HG02623 (cell line): ENCODE data around the gene ASIC2.

ENCODE experiments used
- ATAC-seq: cut with Tn5 transposase; IDR thresholded peaks from one replicate; pipeline ENCODE4 v1.9.1; 2021; ENCODE audit warnings: moderate library complexity; ENCODE audit not compliant: unreplicated experiment

The ASIC2 gene

DNA sequence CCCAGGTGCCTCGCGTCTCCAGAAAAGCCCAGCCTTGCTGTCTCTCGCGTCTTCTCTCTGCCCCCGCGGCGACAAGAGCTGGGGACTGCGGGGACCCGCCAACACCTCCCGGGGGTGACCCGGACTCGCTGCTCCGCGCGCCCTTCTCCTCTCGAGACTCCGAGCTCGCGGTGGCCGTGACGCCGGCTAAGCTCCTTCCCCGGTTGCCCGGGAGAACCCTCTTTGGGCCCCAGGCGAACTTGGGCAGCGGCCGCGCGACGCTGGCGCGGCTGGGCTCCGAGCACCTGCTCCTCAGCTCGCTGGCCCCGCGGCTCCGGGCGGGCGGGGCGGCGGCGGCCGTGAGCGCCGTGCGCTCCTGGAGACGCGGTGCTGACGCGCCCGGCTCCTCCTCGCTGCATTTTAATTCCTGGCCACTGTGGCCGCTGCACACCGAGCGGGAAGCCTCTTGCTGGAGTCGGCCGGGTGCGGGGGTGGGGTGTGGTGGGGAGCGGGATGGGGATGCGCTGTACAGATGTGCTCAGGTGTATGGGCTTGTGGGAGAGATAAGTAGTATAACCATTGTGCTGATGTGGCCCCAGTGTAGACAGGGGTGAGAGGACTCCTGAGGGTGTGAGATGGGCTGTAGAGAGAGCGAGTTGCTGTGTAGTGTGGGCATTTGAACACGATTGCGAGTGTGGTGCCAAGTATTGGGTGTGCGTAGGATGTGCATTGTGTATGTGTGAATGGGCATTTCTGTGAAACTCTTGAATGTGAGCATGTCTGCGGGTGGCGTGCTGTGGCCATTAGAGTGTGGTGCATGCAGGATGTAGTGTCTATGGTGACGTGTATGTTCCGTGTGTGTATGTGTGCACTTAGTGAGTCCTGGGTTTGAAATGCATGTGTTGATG, at the start of gene ASIC2:
Gene ASIC2, minus strand, starts transcription at position 315 of the 887 bp plus-strand sequence.
- ATAC-seq = no peak

DNA sequence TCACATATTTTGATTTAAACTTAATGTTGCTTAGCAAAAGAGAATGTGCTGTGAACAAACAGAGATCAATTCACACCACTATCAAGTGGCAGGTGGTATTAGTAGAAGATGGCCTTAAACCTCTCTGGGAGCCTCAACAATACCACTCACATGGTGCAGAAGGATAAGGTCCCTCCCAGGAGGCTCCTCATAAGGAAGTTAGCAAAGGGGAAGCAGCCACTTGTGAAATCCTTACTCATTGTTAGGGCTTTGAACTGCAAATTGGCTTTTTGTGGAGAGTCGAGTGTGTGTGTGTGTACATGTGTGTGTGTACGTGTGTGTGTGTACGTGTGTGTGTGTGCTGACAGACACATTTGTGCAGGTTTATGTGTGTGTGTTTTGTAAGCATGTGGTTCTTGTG, 48.9 kb upstream of the ASIC2 start:
- ATAC-seq = no peak

DNA sequence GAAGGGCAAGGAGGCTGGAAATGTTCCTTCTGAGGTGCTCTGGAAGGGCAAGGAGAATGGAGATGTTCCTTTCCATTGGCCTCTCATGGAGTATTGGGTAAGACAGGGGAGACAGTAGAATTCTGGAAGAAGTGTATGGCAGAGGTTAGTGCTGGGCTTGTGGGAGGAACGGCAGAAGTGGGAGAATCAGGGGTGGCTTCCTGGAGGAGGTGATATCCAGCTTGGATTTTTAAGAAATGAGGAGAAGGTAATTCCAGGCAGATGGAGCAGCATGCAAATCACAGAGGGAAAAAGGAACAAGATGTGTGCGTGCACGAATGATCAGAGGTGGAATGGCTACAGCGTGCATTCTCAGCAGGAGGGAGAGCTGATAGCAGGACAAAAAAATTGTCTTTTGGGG, 45.1 kb upstream of the ASIC2 start:
- no peak for ATAC-seq

DNA sequence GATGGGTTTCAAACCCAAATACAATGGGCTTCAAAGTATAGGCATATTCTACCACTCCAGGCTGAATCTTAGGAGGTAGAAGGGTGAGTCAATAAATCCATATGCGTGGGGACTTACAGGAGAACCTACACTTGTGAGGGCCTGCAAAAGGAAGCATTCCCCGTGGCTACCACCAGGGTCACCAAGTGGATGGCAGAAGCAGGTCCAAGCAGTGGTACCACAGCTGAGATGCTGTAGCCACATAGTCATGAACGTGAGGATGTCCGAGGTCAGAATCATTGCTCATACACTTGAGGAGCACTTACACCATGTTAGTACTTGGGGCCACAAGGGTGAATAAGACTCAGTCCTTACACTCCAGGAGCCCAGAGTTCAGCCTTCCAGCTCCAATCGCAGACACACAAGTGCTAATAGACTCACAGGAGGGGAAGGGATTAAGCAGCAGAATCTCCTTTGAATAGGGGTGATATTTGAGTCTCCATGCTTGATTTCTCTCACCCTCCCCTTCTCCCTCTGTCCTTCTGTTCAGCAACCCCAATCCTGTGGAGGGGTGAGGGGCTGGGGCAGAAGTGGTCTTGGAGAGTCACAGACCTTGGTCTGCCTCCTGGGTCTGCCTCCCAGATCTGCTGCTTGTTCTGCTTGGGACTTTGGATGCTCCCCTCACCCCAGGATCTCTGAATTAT, 42.5 kb upstream of the ASIC2 start:
- ATAC-seq = no peak

DNA sequence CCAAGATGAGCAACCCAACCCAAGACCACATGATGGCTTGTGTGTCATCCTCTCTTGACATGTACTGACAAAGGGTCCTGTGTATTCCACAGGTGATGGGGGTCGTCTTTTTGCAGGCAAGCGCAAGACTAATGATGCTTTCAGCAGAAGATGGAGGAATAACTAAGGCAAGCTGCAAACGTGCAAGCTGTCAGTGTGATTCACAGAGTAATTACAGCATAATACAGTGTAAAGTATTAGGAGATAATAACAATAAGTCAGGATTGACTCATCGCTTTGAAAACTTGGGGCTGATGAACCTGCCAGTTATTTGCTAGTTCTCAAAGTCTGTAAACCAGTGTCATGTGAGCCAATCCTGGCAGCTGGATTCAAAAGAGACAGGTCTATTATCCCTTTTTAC, 41.6 kb upstream of the ASIC2 start:
- ATAC-seq = no peak

DNA sequence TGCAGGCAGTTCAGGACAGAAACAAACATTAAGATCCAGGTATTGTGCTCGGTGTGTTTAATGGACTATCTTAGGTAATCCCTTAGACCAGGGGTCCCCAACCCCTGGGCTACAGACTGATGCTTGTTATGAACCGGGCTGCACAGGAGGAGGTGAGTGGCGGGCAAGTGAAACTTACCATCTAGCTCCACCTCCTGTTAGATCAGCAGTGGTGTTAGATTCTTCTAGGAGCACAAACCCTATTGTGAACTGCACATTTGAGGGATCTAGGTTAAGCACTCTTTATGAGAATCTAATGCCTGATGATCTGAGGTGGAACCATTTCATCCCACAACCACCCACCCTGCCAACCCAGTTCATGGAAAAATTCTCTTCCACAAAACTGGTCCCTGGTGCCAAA, 37.8 kb upstream of the ASIC2 start:
- ATAC-seq = no peak

DNA sequence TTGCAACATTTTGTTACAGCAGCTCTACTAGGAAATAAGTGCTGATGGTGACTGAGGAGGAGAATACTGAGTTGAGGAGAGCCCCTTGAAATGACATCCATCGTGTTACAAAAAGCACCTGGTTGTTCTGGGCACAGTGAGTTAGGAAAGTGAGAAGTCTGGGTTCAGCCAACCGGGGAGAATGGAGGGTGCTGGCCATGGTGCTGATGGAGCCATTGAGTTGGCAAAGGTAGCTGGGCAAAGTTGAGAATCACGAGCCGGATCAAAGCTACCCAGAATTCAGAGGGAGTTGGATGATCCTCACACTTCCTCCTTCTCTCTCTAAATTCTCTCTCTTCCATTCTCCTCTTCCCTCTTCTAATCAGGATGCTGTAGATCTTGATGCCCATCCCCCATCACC, 35.0 kb upstream of the ASIC2 start:
- ATAC-seq = no peak

DNA sequence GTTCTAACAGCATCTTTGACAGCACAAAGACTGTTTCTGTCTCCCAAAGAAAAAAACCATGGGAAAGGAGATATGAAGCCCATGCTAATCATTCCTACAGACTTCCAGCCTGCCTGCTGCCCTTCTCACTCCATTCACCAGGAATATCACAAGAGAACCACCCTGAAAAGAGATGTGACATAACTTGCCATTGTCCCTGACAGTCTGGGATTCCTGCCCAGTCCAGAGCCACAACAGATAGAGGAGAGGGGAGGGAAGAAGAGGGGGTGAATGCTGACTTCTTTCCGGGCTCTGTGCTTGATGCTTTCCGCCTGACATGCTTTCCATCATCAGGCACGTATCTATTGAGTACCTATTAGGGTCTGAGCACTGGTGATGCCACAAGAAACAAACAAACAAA, 31.6 kb upstream of the ASIC2 start:
- ATAC-seq = no peak

DNA sequence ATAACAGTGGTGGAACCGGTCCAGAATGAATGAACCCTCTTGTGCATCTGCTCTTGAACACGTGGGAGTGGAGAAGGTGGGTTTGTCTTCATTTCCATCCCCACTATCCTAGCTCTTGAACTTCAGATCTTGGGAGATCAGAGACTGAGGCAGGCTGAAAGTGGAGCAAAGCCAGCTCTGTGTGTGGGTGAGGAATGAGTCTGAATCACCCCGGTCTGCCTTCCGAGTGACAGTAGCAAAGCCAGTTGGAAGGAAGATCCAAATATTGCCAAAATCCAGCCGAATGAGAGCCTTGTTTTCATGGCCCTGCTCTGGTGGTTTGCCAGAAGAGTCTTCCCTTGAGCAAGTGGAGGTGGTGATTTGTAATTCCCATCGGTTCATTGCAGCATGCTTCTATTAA, 29.0 kb upstream of the ASIC2 start:
- no peak for ATAC-seq

DNA sequence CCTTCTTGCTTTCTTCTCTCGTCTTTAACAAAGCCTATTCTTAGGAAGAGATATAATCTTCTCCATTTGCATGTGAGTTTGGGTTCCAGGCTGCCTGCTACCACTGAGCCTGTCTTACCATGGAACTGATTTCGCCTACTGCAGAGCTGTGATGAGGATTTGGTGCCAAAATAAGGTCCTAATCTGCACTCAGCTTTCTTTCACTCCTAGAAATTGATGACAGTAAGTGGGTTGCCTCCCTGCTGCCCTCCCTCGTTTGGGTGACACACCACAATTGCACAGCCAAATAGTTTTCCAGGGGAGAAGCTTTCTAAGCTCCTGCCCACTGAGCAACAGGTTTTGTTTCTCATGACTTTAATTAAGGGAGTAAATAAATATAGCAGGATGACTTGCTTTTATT, 25.1 kb upstream of the ASIC2 start:
- no peak for ATAC-seq

DNA sequence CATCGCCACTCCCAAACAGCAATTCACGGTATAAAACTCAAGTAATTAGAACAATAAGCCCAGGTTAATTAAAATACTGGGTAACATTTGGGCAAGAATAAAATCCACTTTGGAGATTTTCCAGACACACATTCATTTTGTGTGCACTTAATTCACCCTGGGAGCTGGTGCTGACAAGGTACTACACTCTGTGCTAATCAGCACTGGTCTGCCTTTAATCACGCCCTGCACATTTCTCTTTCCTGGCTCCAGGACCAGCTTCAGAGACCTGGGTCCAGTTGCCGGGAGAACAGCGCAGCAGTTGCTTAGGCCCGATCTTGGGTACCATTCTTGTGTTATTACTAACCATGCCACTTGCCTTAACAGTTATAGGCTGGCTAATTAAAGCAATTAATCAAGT, 23.7 kb upstream of the ASIC2 start:
- no peak for ATAC-seq

DNA sequence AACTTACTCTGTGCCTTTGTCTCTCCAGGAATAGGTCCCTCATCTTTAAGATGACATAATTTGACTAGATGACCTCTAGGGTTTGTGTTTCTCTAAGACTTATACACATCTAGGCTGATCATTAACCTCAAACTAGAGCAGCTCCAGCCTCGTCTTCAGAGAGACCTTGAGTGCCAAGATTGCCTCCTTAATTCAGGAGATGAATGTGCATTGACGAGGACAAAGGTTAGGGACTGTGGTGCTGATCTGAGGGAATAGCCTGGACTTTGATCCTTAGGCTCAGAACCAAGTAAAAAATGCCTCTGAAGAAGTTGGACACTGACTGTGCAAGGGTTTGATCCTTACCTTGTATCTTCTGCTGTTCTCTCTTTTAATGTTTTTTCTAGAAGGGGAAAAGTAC, 17.2 kb upstream of the ASIC2 start:
- ATAC-seq = no peak

DNA sequence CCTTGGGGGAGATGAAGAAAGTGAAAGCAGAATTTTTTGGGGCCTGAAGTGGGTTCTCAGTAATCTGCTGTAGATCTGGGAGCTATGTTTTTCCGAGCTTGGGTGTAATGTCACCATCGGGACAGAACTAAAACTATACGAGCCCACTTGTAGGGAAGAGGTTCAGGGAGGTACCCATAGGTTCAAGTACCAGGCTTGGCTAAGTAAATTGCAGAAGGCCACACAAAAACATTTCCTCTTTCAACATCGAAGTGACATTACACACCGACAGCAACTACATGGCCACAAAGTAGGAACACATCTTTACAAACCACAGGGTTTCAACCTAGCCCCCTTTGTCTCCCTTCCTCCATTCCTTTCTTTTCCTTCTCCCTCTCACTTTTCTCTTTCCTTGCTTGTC, 10.2 kb upstream of the ASIC2 start:
- ATAC-seq = no peak

DNA sequence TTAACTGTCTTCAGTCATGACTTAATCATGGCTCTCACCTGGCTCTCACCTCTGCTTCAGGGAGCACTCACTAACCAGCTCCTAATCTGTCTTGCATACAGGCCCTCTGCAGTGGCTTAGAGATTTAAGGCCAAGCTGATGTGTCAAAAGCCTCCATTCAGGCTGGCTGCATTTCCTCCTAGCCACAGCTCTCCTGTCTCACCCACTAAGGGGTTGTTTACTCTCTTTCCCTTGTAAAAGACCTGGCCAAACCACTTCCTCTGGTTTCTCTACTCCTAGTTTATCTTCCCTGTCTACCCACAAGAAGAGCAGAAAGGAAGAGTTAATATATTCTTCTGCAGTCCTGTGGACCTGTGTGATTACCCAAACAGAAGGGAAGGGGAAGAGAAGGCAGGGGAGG, 9.3 kb upstream of the ASIC2 start:
- ATAC-seq = no peak

DNA sequence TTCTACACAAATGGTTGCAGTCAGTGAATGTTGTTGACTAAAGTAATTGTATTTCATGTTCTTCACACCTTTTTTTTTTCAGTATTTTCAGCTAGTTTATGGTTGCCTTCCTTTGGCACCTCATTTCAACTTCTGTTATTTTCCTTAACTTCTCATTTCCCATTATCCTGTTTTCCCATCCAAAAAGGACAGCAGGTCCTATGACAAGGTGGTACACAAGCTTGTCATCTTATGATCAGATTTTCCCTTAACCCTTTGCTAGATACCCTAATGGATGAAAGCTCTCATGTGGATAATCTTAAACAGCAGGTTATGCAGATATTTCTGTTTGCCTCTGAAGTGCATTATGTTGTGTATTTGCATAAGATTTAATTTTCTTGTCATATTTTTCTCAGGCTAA, 7.1 kb upstream of the ASIC2 start:
- ATAC-seq = no peak

DNA sequence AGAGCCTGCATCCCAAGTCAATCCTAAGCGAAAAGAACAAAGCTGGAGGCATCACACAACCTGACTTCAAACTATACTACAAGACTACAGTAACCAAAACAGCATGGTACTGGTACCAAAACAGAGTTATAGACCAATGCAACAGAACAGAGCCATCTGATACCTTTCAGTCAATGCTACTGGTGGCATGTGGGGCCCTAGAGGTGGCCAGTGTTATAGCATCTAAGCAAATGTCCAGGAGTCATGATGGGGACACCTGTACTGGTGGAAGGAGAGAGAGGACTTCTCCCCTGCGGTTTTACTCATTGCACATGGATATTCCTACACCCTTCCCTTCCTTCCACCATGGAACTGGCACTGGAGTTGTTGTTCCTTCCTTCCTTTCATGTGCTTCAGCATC, 6.0 kb upstream of the ASIC2 start:
- ATAC-seq = no peak

DNA sequence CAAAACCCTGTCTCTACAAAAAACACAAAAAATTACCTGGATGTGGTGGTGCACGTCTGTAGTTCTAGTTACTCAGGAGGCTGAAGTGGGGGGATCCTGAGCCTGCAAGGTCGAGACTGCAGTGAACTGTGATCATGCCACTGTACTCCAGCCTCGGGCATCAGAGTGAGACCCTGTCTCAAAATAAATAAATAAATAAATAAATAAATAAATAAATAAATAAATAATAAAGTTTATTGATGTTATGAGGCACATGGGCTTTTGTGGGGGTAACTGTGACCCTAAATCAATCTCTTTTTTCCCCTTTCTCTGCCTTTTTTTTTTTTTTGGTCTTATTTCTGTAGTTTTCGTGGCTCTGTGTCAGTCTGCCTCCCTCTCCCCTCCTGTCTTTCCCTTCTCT, 4.5 kb upstream of the ASIC2 start:
- ATAC-seq = no peak

DNA sequence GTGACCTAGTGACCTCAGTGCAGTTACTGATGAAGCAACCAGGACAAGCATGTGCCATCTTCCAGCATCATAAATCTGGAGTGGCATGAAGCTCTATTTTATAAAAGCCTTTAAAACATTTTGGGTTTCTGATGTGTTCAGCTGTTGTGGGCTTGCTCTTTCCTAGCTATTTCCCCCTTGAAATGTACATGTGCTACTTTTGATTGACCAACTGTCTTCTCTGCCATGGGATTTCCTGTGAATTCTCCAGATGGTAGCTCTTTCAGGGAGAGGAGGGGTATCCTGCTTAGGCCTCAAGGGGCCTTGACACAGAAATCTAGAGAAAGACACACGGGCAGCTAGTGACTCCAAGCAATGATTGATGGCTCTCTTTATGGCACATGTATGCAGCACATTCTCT, 1.9 kb upstream of the ASIC2 start:
- ATAC-seq = no peak

DNA sequence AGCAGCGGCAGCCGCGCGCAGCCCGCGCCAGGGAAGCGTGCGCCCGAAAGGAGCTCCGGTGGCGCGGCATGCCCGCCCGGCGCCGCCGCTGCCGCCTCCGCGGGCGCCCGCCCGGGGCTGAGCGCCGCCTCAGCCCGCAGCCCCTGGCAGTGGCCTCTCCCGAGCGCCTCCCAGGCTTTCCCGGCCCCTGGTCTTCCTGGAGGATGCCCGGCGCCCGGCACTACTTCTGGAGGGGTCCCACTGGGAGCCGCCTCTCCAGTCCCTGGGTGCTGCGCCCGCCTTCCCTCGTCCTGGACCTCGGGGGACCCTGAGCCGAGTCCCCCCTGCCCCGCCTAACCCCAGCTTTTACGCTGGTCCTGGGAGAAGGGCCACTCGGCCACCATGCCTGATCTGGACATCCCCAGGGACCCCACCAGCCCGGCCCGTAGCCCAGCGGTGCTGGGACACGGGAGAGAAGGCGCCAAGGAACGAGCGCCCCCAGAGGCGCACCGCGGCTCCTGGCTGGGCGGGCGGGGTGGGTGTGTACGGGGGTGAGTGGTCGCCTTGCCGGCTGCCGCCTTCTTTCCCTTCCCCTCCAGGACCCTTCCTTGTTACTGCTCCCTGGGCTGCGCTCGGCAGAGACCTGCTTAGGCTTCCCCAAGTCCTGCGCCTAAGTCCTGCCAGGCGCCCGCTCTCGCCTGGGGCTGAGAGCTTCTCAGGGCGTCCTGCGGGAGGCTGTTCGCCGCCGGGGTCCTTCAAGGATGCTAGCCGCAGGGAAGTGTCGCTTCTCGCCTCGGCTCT, 704 bp downstream of the ASIC2 start:
- no peak for ATAC-seq

DNA sequence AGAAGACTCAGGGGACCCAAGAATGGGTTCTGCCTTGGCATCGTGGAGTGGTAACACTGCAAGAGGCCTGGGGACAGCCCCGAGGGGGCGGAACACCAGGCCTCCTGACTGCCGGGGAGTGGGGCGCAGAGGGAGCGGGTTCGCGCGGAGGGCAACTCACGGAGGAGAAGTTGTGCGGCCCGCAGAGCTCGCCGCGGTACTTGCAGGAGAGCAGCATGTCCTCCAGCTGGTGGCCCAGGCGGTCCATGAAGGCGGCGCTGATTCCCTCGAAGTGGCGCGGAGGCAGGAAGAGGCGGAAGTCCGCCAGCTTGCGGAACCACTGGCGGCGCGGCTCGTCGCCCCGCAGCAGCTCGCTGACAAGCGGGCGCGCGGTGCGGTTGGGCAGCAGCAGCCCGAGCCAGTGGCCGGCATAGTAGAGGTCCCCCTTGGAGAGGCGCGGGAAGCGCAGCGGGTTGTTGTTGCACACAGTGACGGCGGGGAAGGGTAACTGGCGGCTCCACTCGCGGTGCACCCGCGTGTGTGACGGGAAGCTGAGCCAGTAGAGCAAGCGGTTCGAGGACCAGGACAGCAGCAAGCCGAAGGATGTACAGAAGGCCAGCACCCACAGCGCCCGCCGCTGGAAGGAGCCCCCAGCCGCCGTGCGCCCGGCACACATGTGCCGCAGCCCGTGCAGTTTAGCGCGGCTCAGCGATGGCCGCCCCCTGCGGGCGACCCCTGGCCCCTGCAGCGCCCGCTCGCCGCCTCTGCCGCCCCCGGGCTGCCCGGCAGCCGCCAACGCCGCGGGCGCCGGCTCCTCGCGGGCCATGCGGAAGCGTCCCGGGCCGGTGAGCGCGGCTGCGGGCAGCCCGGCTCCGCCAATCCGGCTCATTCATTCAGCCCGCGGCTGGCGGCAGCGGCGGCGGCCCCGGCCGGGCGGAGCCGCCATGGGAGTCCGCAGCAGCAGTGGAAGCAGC, 1.6 kb downstream of the ASIC2 start:
- no peak for ATAC-seq

DNA sequence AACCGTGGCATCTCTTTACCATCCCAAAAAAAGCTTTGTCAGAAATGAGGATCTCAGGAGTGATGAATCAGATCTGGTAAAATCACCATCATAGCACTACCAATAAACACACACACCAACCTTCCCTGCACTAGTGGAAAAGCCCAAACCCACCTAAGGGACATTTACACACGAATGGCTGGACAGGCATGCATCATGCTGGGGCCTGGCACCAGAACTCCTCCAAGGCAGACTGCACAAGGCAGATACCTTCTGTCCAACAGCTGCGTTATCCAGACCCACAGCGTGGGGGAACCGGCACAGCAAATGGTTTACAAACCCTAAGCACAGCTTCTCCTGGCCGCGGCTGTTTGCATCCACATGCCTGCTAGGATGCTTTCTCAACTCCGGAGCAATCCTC, 2.8 kb downstream of the ASIC2 start:
- ATAC-seq = no peak
